GM23338 (cell line): ENCODE results near the gene CCND1. TPM values are rescaled to one million over a fixed set of nuclear protein-coding genes. Genes with fewer than 3 reads are reported as not detected.

Experiments
- ATAC-seq: fragments of 200-7000 bp; cut with Tn5 transposase; 3 replicates; pipeline ENCODE4 v1.9.1; 2020
- DNase-seq: peaks from one replicate; pipeline ENCODE4 v3.0.0-alpha.2; 2015; ENCODE audit warnings: low spot score
- H2AFZ ChIP-seq: fragments of 200-600 bp; sonication (generic); 2 replicates; pipeline ENCODE4 v1.8.0; 2016; ENCODE audit warnings: antibody characterized with exemption, mild to moderate bottlenecking, moderate library complexity
- H3F3A ChIP-seq: fragments of 200-600 bp; sonication (generic); replicated peaks from 2 replicates; pipeline ENCODE4 v1.8.0; 2017; ENCODE audit warnings: antibody characterized with exemption, mixed run types, low read depth
- H3K27ac ChIP-seq: fragments of 200-600 bp; sonication (generic); 2 replicates; pipeline ENCODE4 v1.6.1; 2016; ENCODE audit warnings: low read depth
- H3K27me3 ChIP-seq: fragments of 200-600 bp; sonication (generic); 2 replicates; pipeline ENCODE4 v1.8.0; 2016; ENCODE audit warnings: mild to moderate bottlenecking, mixed run types, moderate library complexity; ENCODE audit not compliant: insufficient read depth
- H3K36me3 ChIP-seq: fragments of 200-600 bp; sonication (generic); 2 replicates; pipeline ENCODE4 v1.8.0; 2016; ENCODE audit warnings: mild to moderate bottlenecking; ENCODE audit not compliant: insufficient read depth
- H3K4me1 ChIP-seq: fragments of 200-600 bp; sonication (generic); 2 replicates; pipeline ENCODE4 v1.8.0; 2016; ENCODE audit warnings: mild to moderate bottlenecking, moderate library complexity; ENCODE audit not compliant: insufficient read depth
- H3K4me2 ChIP-seq: fragments of 200-600 bp; sonication (generic); 2 replicates; pipeline ENCODE4 v1.7.1; 2017; ENCODE audit warnings: mixed run types
- H3K4me3 ChIP-seq: fragments of 200-600 bp; sonication (generic); 2 replicates; pipeline ENCODE4 v1.6.1; 2016; ENCODE audit warnings: mixed run types
- H3K79me2 ChIP-seq: fragments of 200-600 bp; sonication (generic); replicated peaks from 2 replicates; pipeline ENCODE4 v1.8.0; 2017; ENCODE audit warnings: mild to moderate bottlenecking; ENCODE audit not compliant: insufficient read depth
- H3K9me2 ChIP-seq: fragments of 200-600 bp; sonication (generic); 2 replicates; pipeline ENCODE4 v1.8.0; 2017; ENCODE audit not compliant: insufficient read depth
- H4K20me1 ChIP-seq: fragments of 200-600 bp; sonication (generic); replicated peaks from 2 replicates; pipeline ENCODE4 v1.8.0; 2017; ENCODE audit warnings: mild to moderate bottlenecking; ENCODE audit not compliant: insufficient read depth
- H3K27ac Mint-ChIP-seq: 2 replicates; pipeline ENCODE4 v1.8.0; 2020; ENCODE audit warnings: inconsistent platforms, mild to moderate bottlenecking, moderate library complexity, mixed read lengths
- H3K27me3 Mint-ChIP-seq: 3 replicates; pipeline ENCODE4 v1.8.0; 2022; ENCODE audit warnings: low read depth, mild to moderate bottlenecking, moderate library complexity, mixed read lengths, inconsistent platforms; ENCODE audit not compliant: insufficient read depth, poor library complexity
- H3K36me3 Mint-ChIP-seq: 3 replicates; pipeline ENCODE4 v1.8.0; 2021; ENCODE audit warnings: low read depth, mild to moderate bottlenecking, inconsistent platforms, moderate library complexity, mixed read lengths
- H3K4me1 Mint-ChIP-seq: 3 replicates; pipeline ENCODE4 v1.8.0; 2020; ENCODE audit warnings: mild to moderate bottlenecking, inconsistent platforms, mixed read lengths
- H3K4me3 Mint-ChIP-seq: 3 replicates; pipeline ENCODE4 v1.8.0; 2021; ENCODE audit warnings: moderate library complexity, mild to moderate bottlenecking, inconsistent platforms, mixed read lengths
- H3K9me3 Mint-ChIP-seq: 3 replicates; pipeline ENCODE4 v1.8.0; 2020; ENCODE audit warnings: moderate library complexity, mild to moderate bottlenecking, inconsistent platforms, mixed read lengths
- CREB1 ChIP-seq: fragments of 250-450 bp; sonication (Bioruptor Pico); IDR thresholded peaks from 2 replicates; pipeline ENCODE4 v1.5.0; 2020; ENCODE audit warnings: low read depth, mild to moderate bottlenecking, moderate library complexity
- JUNB ChIP-seq: IDR thresholded peaks from one replicate; pipeline ENCODE4 v1.6.1; 2016; ENCODE audit warnings: antibody characterized with exemption; ENCODE audit not compliant: unreplicated experiment
- REST ChIP-seq: IDR thresholded peaks from one replicate; pipeline ENCODE4 v1.6.1; 2018; ENCODE audit warnings: antibody characterized with exemption; ENCODE audit not compliant: unreplicated experiment
- ZNF114 ChIP-seq: fragments of 250-450 bp; sonication (Bioruptor Pico); IDR thresholded peaks from 2 replicates; pipeline ENCODE4 v1.5.0; 2020; ENCODE audit warnings: mild to moderate bottlenecking, moderate library complexity
- polyA plus RNA-seq: library from polyadenylated mRNA; unstranded; fragments of >200 nt; fragmentation: Nextera tagmentation; extraction: Ambion mirVana; gene quantifications from 2 replicates; pipeline ENCODE4 v1.2.1, GENCODE V29; 2016
- total RNA-seq: library from RNA; depleted of rRNA; stranded (reverse); fragments of >200 nt; shearing (Covaris generic); gene quantifications from 2 replicates; pipeline ENCODE4 v1.2.3, GENCODE V29; 2014

CCND1 gene
- total and polyA plus RNA-seq, 2 experiments from 2014 or later: 109 to 183 TPM

GRCh38 chr11:69639831-69640230 is 1.1 kb upstream of the CCND1 start:
- Histone ChIP-seq H3K79me2 (peaks cover 23% of the 10 kb centered on the region), H4K20me1 (no peaks in the 10 kb centered on the region), H3K4me1 (peaks cover 23% of the 10 kb centered on the region), H3K4me3 (peak overlapping the region; percentile 91), H3K27ac (no peak overlapping the region; the same call in 1 of the 2 replicates), H2AFZ (no peak overlapping the region), H3F3A (peaks cover 11% of the 10 kb centered on the region; the same call in 1 of the 2 replicates), H3K36me3 (no peaks in the 10 kb centered on the region), H3K4me2 (peak overlapping the region; percentile 86), H3K27me3 (peaks cover 49% of the 10 kb centered on the region), H3K9me2 (no peaks in the 10 kb centered on the region)
- H3K9me3 Mint-ChIP-seq: peaks cover 2% of the 10 kb centered on the region; the same call in 2 of the 3 replicates
- peaks cover 17% of the 10 kb centered on the region for H3K36me3 Mint-ChIP-seq
- H3K27ac Mint-ChIP-seq: 0 out of 2 replicates have a peak overlapping the region, but pooled peaks have one; percentile 65
- peaks cover 46% of the 10 kb centered on the region for H3K27me3 Mint-ChIP-seq
- ATAC-seq: no peak
- no peak for TF ChIP-seq ZNF114
- TF ChIP-seq REST: no peak
- TF ChIP-seq CREB1: no peak
- DNase-seq: no peak
- peak overlapping the region; percentile 94 for H3K4me3 Mint-ChIP-seq
- H3K4me1 Mint-ChIP-seq: peaks cover 10% of the 10 kb centered on the region; the same call in 2 of the 3 replicates

GRCh38 chr11:69640260-69640994 is 529 bp upstream of the CCND1 start:
- H3K4me2 ChIP-seq: peak overlapping the region; percentile 86
- TF ChIP-seq JUNB (peak; percentile 16), REST (no peak)

More at GRCh38 chr11:69640260-69640994, 529 bp upstream of the CCND1 start:
- peak overlapping the region; percentile 94 for H3K4me3 Mint-ChIP-seq
- DNase-seq (peak; percentile 50), ATAC-seq (peak; percentile 4)
- H3K27ac Mint-ChIP-seq: peak overlapping the region; percentile 80
- H3K9me3 Mint-ChIP-seq: peaks cover 2% of the 10 kb centered on the region; the same call in 2 of the 3 replicates
- peaks cover 7% of the 10 kb centered on the region; the same call in 1 of the 3 replicates for H3K4me1 Mint-ChIP-seq
- H3K36me3 Mint-ChIP-seq: peaks cover 23% of the 10 kb centered on the region
- no peaks in the 10 kb centered on the region for H3K9me2 ChIP-seq
- peak overlapping the region; percentile 2; the same call in 1 of the 2 replicates for H2AFZ ChIP-seq
- peaks cover 23% of the 10 kb centered on the region for H3K79me2 ChIP-seq
- no peaks in the 10 kb centered on the region for H3K36me3 ChIP-seq
- peaks cover 11% of the 10 kb centered on the region; the same call in 1 of the 2 replicates for H3F3A ChIP-seq
- H3K27me3 Mint-ChIP-seq: peaks cover 46% of the 10 kb centered on the region
- H3K4me1 ChIP-seq: peaks cover 23% of the 10 kb centered on the region
- peaks cover 43% of the 10 kb centered on the region for H3K27me3 ChIP-seq
- H3K4me3 ChIP-seq: peak overlapping the region; percentile 91
- peaks cover 4% of the 10 kb centered on the region for H4K20me1 ChIP-seq
- peak overlapping the region; percentile 85 for H3K27ac ChIP-seq
